ENCODE measurements around the gene OR2S2.

Gene OR2S2

GRCh38 chr9:35972093-35972492 is 14.1 kb upstream of the OR2S2 start:
- Histone ChIP-seq H3K4me3 (no peak overlapping the region), H3K36me3 (no peaks in the 10 kb centered on the region), H3K9me3 (peaks cover 0 to 21% (median 7%) of the 10 kb centered on the region in 3 donors), H3K27me3 (peaks cover 0 to 18% of the 10 kb centered on the region in 2 donors), H3K27ac (no peak overlapping the region), H3K4me1 (peaks cover 0 to 2% (median 0%) of the 10 kb centered on the region in 4 donors)
- no peak for DNase-seq
- TF ChIP-seq CTCF (IDR thresholded peaks at IDR 0.05), result no peak
- intact Hi-C loops (cut with DNase I; ENCODE audit: low total_unique reads), result no loop called here

- TF ChIP-seq CTCF (IDR thresholded peaks at IDR 0.05), result no peak
- peaks cover 0 to 11% of the 10 kb centered on the region in 2 donors for H3K27me3 ChIP-seq
- H3K9me3 ChIP-seq, result no peaks in the 10 kb centered on the region
- no peak overlapping the region for H3K27ac ChIP-seq
- intact Hi-C loops (cut with DNase I; ENCODE audit: low total_unique reads), result no loop called here
- no peak overlapping the region for H3K4me3 ChIP-seq
- peaks cover 0 to 2% (median 0%) of the 10 kb centered on the region in 4 donors for H3K4me1 ChIP-seq
- no peak for DNase-seq
- H3K36me3 ChIP-seq, result no peaks in the 10 kb centered on the region
Observed at GRCh38 chr9:35967042-35967441, 9.1 kb upstream of the OR2S2 start.

- H3K27me3 ChIP-seq, result peaks cover 0 to 7% of the 10 kb centered on the region in 2 donors
- H3K9me3 ChIP-seq, result no peaks in the 10 kb centered on the region
- no peaks in the 10 kb centered on the region for H3K36me3 ChIP-seq
- no peak overlapping the region for H3K27ac ChIP-seq
- intact Hi-C loops (cut with DNase I; ENCODE audit: low total_unique reads), result no loop called here
- no peak for TF ChIP-seq CTCF (IDR thresholded peaks at IDR 0.05)
- no peak overlapping the region for H3K4me3 ChIP-seq
- no peak for DNase-seq
- no peaks in the 10 kb centered on the region for H3K4me1 ChIP-seq
Observed at GRCh38 chr9:35966433-35966832, 8.5 kb upstream of the OR2S2 start.

- no peaks in the 10 kb centered on the region for H3K9me3 ChIP-seq
- intact Hi-C loops (cut with DNase I; ENCODE audit: low total_unique reads), result no loop called here
- no peak for TF ChIP-seq CTCF (IDR thresholded peaks at IDR 0.05)
Observed at GRCh38 chr9:35965011-35965410, 7.1 kb upstream of the OR2S2 start.

GRCh38 chr9:35962126-35962906 is 4.4 kb upstream of the OR2S2 start:
- peaks cover 0 to 4% of the 10 kb centered on the region in 2 donors for H3K27me3 ChIP-seq
- H3K4me1 ChIP-seq, result no peaks in the 10 kb centered on the region
- H3K27ac ChIP-seq, result no peak overlapping the region
- intact Hi-C loops (cut with DNase I; ENCODE audit: low total_unique reads), result no loop called here
- DNase-seq, result no peak
- no peak for TF ChIP-seq CTCF (IDR thresholded peaks at IDR 0.05)
- no peak overlapping the region for H3K4me3 ChIP-seq
- no peaks in the 10 kb centered on the region for H3K36me3 ChIP-seq
- H3K9me3 ChIP-seq, result no peaks in the 10 kb centered on the region

More at GRCh38 chr9:35965011-35965410, 7.1 kb upstream of the OR2S2 start:
- DNase-seq, result no peak
- H3K4me1 ChIP-seq, result no peaks in the 10 kb centered on the region
- H3K4me3 ChIP-seq, result no peak overlapping the region
- no peak overlapping the region for H3K27ac ChIP-seq
- H3K27me3 ChIP-seq, result peaks cover 0 to 4% of the 10 kb centered on the region in 2 donors
- no peaks in the 10 kb centered on the region for H3K36me3 ChIP-seq
